ENCODE data around the gene FAM120AOS. TPM values are rescaled to one million over a fixed set of nuclear protein-coding genes. Genes with fewer than 3 reads are reported as not detected.

FAM120AOS gene
- total RNA-seq, 1 experiment from 2014 or later: 53.6 TPM

GRCh38 chr9:93461821-93462220, 8.4 kb upstream of the FAM120AOS start:
- Mint-ChIP-seq H3K36me3 (ENCODE audit: insufficient read depth in 1 of 3, low read depth in 3 of 3) (no peaks in the 10 kb centered on the region; a peak in 1 of 7 replicates), H3K27ac (no peak overlapping the region), H3K4me1 (peaks cover 60 to 66% of the 10 kb centered on the region in 2 experiments), H3K27me3 (ENCODE audit: low read depth) (no peaks in the 10 kb centered on the region), H3K9me3 (no peaks in the 10 kb centered on the region), H3K4me3 (no peak overlapping the region)
- Histone ChIP-seq H3K4me2 (ENCODE audit: insufficient read depth, insufficient read length, low read length) (no peak overlapping the region), H4K91ac (ENCODE audit: insufficient read length, low read depth, low read length) (no peak overlapping the region), H4K8ac (replicated peaks; ENCODE audit: insufficient read length, low read depth, low read length) (no peak overlapping the region), H2BK15ac (ENCODE audit: low read depth, low read length) (no peak overlapping the region), H2BK12ac (ENCODE audit: insufficient read length, low read depth, low read length) (no peak overlapping the region), H3K79me2 (ENCODE audit: insufficient read depth, low read length) (peaks cover 39% of the 10 kb centered on the region), H2AK5ac (ENCODE audit: insufficient read length, low read length) (no peak overlapping the region), H3K56ac (ENCODE audit: insufficient read length, low read depth, low read length) (no peak overlapping the region), H3K9ac (ENCODE audit: extremely low read depth, insufficient read length, low read length) (no peak overlapping the region), H3K18ac (ENCODE audit: insufficient read length, low read depth, low read length) (no peak overlapping the region), H3K4me1 (ENCODE audit: insufficient read depth, low read length) (peaks cover 21% of the 10 kb centered on the region), H4K20me1 (ENCODE audit: control insufficient read depth, insufficient read depth, insufficient read length) (no peaks in the 10 kb centered on the region), H3K27me3 (ENCODE audit: insufficient read depth, low read length) (no peaks in the 10 kb centered on the region), H4K5ac (ENCODE audit: insufficient read length, low read depth, low read length) (no peak overlapping the region), H3K14ac (ENCODE audit: insufficient read depth, low read length) (no peak overlapping the region), H3K79me1 (ENCODE audit: insufficient read depth, low read depth, low read length, poor library complexity, severe bottlenecking) (peaks cover 18% of the 10 kb centered on the region), H3K9me3 (ENCODE audit: control insufficient read depth, low read depth, low read length) (no peaks in the 10 kb centered on the region), H2BK120ac (ENCODE audit: low read depth, low read length, poor library complexity, severe bottlenecking) (no peak overlapping the region), H3T11ph (ENCODE audit: low read length) (no peak overlapping the region), H3K27ac (ENCODE audit: insufficient read length, low read depth, low read length) (no peak overlapping the region), H2AFZ (ENCODE audit: low read length) (no peak overlapping the region), H2BK5ac (ENCODE audit: insufficient read length, low read length) (no peak overlapping the region), H3K23ac (ENCODE audit: insufficient read length, low read depth, low read length) (no peak overlapping the region), H3K23me2 (ENCODE audit: insufficient read length, low read depth, low read length, poor library complexity, severe bottlenecking) (no peaks in the 10 kb centered on the region), H3K4ac (ENCODE audit: low read depth, low read length) (no peak overlapping the region), H2BK20ac (ENCODE audit: low read depth, low read length, poor library complexity, severe bottlenecking) (no peak overlapping the region)
- DNase-seq: no peak
- no peak for TF ChIP-seq CTCF (conservative IDR thresholded peaks at IDR 0.05)
- WGBS (ENCODE audit: extremely low coverage, insufficient read length, low lambda C conversion rate): no CpG with 5 or more reads among the region's 2 CpGs

All from H9 (cell line).